ENCODE data around the gene PATL2.

GRCh38 chr15:44713006-44713966 is 2.2 kb upstream of the PATL2 start:
- TF ChIP-seq CTCF (IDR thresholded peaks at IDR 0.05) (no peak), POLR2A (IDR thresholded peaks at IDR 0.05) (no peak)

Measured in testis (tissue), 2 donors.